ENCODE measurements around the gene INHBA. TPM values are rescaled to one million over a fixed set of nuclear protein-coding genes. Genes with fewer than 3 reads are reported as not detected.

INHBA gene
- total and polyA plus RNA-seq, 2 donors: 0.14 to 0.64 TPM

DNA sequence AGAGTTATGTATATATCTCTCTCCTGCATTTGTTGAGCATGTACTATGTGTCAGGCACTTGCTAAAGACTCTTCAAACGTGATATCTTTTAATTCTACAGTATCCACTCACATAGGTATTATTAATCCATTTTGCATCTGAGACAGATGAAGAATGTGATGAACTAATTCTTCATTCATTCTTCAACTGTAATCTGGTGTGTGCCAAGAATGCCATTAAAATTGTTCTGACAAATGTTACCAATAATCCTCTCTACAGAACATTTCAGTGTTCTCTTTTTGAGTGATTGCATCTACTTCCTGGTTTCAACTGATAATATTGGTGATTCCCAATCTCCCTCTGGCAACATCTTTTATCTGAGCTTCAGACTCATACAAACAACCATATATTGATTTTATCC, 18.0 kb upstream of the INHBA start:
- no peak for DNase-seq (ENCODE audit: low read depth in 6 of 9, low spot score in 9 of 9)
- H3K4me3 ChIP-seq (ENCODE audit: low read length in 2 of 2): no peak overlapping the region
- H3K27ac ChIP-seq (ENCODE audit: low read depth in 1 of 2, low read length in 1 of 2): no peak overlapping the region
- H3K27me3 ChIP-seq (ENCODE audit: control insufficient read depth in 2 of 2, insufficient read depth in 1 of 2, low read length in 1 of 2): no peaks in the 10 kb centered on the region
- no peaks in the 10 kb centered on the region for H3K36me3 ChIP-seq (ENCODE audit: control insufficient read depth in 2 of 2, insufficient read depth in 2 of 2, low read length in 1 of 2)
- no peaks in the 10 kb centered on the region for H3K9me3 ChIP-seq (ENCODE audit: control insufficient read depth in 2 of 2, insufficient read depth in 1 of 2, low read length in 1 of 2)
- WGBS: 91% methylated on average over 1 of the region's 1 CpG
- H3K4me1 ChIP-seq (ENCODE audit: control insufficient read depth in 2 of 2, insufficient read depth in 2 of 2, low read length in 2 of 2): no peaks in the 10 kb centered on the region

DNA sequence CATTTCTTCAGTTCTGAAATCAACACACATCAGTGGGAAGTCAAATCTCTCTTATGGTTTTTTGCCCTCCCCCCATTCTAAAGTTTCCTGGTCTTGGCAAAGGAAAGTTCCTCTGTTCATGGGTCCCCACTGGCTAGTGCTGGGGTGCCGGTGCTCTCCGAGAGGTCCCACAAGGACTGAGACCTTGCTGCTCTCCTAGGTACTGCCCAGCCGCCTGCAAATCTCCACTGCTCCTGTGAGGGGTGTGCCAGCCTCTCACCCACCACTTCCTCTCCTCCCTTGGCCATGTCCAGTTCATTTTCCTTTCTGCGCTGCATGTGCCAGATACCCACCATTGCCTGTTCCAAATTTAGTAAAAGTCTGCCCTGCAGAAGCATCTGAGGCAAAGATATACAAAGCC, 17.2 kb upstream of the INHBA start:
- no peak for DNase-seq (ENCODE audit: low read depth in 6 of 9, low spot score in 9 of 9)
- no peak overlapping the region for H3K27ac ChIP-seq (ENCODE audit: low read depth in 1 of 2, low read length in 1 of 2)
- no peaks in the 10 kb centered on the region for H3K4me1 ChIP-seq (ENCODE audit: control insufficient read depth in 2 of 2, insufficient read depth in 2 of 2, low read length in 2 of 2)
- no peaks in the 10 kb centered on the region for H3K27me3 ChIP-seq (ENCODE audit: control insufficient read depth in 2 of 2, insufficient read depth in 1 of 2, low read length in 1 of 2)
- no peaks in the 10 kb centered on the region for H3K36me3 ChIP-seq (ENCODE audit: control insufficient read depth in 2 of 2, insufficient read depth in 2 of 2, low read length in 1 of 2)
- H3K9me3 ChIP-seq (ENCODE audit: control insufficient read depth in 2 of 2, insufficient read depth in 1 of 2, low read length in 1 of 2): no peaks in the 10 kb centered on the region
- H3K4me3 ChIP-seq (ENCODE audit: low read length in 2 of 2): no peak overlapping the region
- 93% methylated on average over 4 of the region's 4 CpGs for WGBS

- DNase-seq (ENCODE audit: low read depth in 6 of 9, low spot score in 9 of 9): no peak
- H3K27me3 ChIP-seq (ENCODE audit: control insufficient read depth in 2 of 2, insufficient read depth in 1 of 2, low read length in 1 of 2): no peaks in the 10 kb centered on the region
- no peaks in the 10 kb centered on the region for H3K4me1 ChIP-seq (ENCODE audit: control insufficient read depth in 2 of 2, insufficient read depth in 2 of 2, low read length in 2 of 2)
- no peaks in the 10 kb centered on the region for H3K36me3 ChIP-seq (ENCODE audit: control insufficient read depth in 2 of 2, insufficient read depth in 2 of 2, low read length in 1 of 2)
- no peak overlapping the region for H3K27ac ChIP-seq (ENCODE audit: low read depth in 1 of 2, low read length in 1 of 2)
- no peaks in the 10 kb centered on the region for H3K9me3 ChIP-seq (ENCODE audit: control insufficient read depth in 2 of 2, insufficient read depth in 1 of 2, low read length in 1 of 2)
- H3K4me3 ChIP-seq (ENCODE audit: low read length in 2 of 2): no peak overlapping the region
- 95% methylated on average over 11 of the region's 11 CpGs for WGBS
These were observed 13.8 kb upstream of the INHBA start for GRCh38 chr7:41716691-41717090.

GRCh38 chr7:41715000-41715399, 12.1 kb upstream of the INHBA start:
- Histone ChIP-seq H3K4me3 (ENCODE audit: low read length in 2 of 2) (no peak overlapping the region), H3K4me1 (ENCODE audit: control insufficient read depth in 2 of 2, insufficient read depth in 2 of 2, low read length in 2 of 2) (no peaks in the 10 kb centered on the region), H3K27me3 (ENCODE audit: control insufficient read depth in 2 of 2, insufficient read depth in 1 of 2, low read length in 1 of 2) (no peaks in the 10 kb centered on the region), H3K9me3 (ENCODE audit: control insufficient read depth in 2 of 2, insufficient read depth in 1 of 2, low read length in 1 of 2) (no peaks in the 10 kb centered on the region), H3K36me3 (ENCODE audit: control insufficient read depth in 2 of 2, insufficient read depth in 2 of 2, low read length in 1 of 2) (no peaks in the 10 kb centered on the region), H3K27ac (ENCODE audit: low read depth in 1 of 2, low read length in 1 of 2) (no peak overlapping the region)
- DNase-seq (ENCODE audit: low read depth in 6 of 9, low spot score in 9 of 9): no peak
- WGBS: 96% methylated on average over 8 of the region's 8 CpGs

- WGBS: 76% methylated on average over 10 of the region's 10 CpGs
- peaks cover 0 to 1% of the 10 kb centered on the region in 2 donors for H3K27me3 ChIP-seq (ENCODE audit: control insufficient read depth in 2 of 2, insufficient read depth in 1 of 2, low read length in 1 of 2)
- no peaks in the 10 kb centered on the region for H3K4me1 ChIP-seq (ENCODE audit: control insufficient read depth in 2 of 2, insufficient read depth in 2 of 2, low read length in 2 of 2)
- H3K27ac ChIP-seq (ENCODE audit: low read depth in 1 of 2, low read length in 1 of 2): no peak overlapping the region
- no peaks in the 10 kb centered on the region for H3K9me3 ChIP-seq (ENCODE audit: control insufficient read depth in 2 of 2, insufficient read depth in 1 of 2, low read length in 1 of 2)
- no peaks in the 10 kb centered on the region for H3K36me3 ChIP-seq (ENCODE audit: control insufficient read depth in 2 of 2, insufficient read depth in 2 of 2, low read length in 1 of 2)
- no peak overlapping the region for H3K4me3 ChIP-seq (ENCODE audit: low read length in 2 of 2)
- DNase-seq (ENCODE audit: low read depth in 6 of 9, low spot score in 9 of 9): no peak
These were observed 8.6 kb upstream of the INHBA start for GRCh38 chr7:41711283-41712064.

DNA sequence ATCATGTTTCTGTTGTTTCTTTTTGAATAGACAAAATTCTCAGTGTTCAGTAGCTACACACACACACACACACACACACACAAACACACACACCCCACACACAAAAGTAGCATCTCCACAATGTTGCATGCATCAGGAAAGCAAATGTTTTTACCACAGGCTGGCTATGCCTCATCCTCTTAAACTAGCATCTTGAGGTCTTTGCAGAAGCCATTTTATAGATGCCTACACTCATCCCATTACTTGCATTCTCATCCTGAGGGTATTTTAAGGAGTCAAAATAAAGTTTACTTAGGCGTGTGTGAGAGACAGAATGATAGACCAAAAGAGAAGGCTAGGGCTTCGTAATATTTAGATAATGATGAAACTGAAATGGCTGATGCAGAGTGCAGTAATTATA, 7.9 kb upstream of the INHBA start:
- Histone ChIP-seq H3K27ac (ENCODE audit: low read depth in 1 of 2, low read length in 1 of 2) (no peak overlapping the region), H3K9me3 (ENCODE audit: control insufficient read depth in 2 of 2, insufficient read depth in 1 of 2, low read length in 1 of 2) (no peaks in the 10 kb centered on the region), H3K36me3 (ENCODE audit: control insufficient read depth in 2 of 2, insufficient read depth in 2 of 2, low read length in 1 of 2) (no peaks in the 10 kb centered on the region), H3K4me3 (ENCODE audit: low read length in 2 of 2) (no peak overlapping the region), H3K4me1 (ENCODE audit: control insufficient read depth in 2 of 2, insufficient read depth in 2 of 2, low read length in 2 of 2) (peaks cover 0 to 1% of the 10 kb centered on the region in 2 donors), H3K27me3 (ENCODE audit: control insufficient read depth in 2 of 2, insufficient read depth in 1 of 2, low read length in 1 of 2) (peaks cover 0 to 8% of the 10 kb centered on the region in 2 donors)
- WGBS: 93% methylated on average over 2 of the region's 2 CpGs
- no peak for DNase-seq (ENCODE audit: low read depth in 6 of 9, low spot score in 9 of 9)

- peaks cover 0 to 14% of the 10 kb centered on the region in 2 donors for H3K4me1 ChIP-seq (ENCODE audit: control insufficient read depth in 2 of 2, insufficient read depth in 2 of 2, low read length in 2 of 2)
- WGBS: 92% methylated on average over 4 of the region's 4 CpGs
- H3K36me3 ChIP-seq (ENCODE audit: control insufficient read depth in 2 of 2, insufficient read depth in 2 of 2, low read length in 1 of 2): no peaks in the 10 kb centered on the region
- H3K4me3 ChIP-seq (ENCODE audit: low read length in 2 of 2): no peak overlapping the region
- H3K9me3 ChIP-seq (ENCODE audit: control insufficient read depth in 2 of 2, insufficient read depth in 1 of 2, low read length in 1 of 2): no peaks in the 10 kb centered on the region
- no peak overlapping the region for H3K27ac ChIP-seq (ENCODE audit: low read depth in 1 of 2, low read length in 1 of 2)
- H3K27me3 ChIP-seq (ENCODE audit: control insufficient read depth in 2 of 2, insufficient read depth in 1 of 2, low read length in 1 of 2): peaks cover 0 to 20% of the 10 kb centered on the region in 2 donors
- DNase-seq (ENCODE audit: low read depth in 6 of 9, low spot score in 9 of 9): no peak
These were observed 6.7 kb upstream of the INHBA start for GRCh38 chr7:41709621-41710020.

GRCh38 chr7:41708581-41709358, 5.9 kb upstream of the INHBA start:
- Histone ChIP-seq H3K36me3 (ENCODE audit: control insufficient read depth in 2 of 2, insufficient read depth in 2 of 2, low read length in 1 of 2) (no peaks in the 10 kb centered on the region), H3K9me3 (ENCODE audit: control insufficient read depth in 2 of 2, insufficient read depth in 1 of 2, low read length in 1 of 2) (no peaks in the 10 kb centered on the region), H3K27ac (ENCODE audit: low read depth in 1 of 2, low read length in 1 of 2) (no peak overlapping the region), H3K27me3 (ENCODE audit: control insufficient read depth in 2 of 2, insufficient read depth in 1 of 2, low read length in 1 of 2) (peaks cover 0 to 20% of the 10 kb centered on the region in 2 donors), H3K4me3 (ENCODE audit: low read length in 2 of 2) (no peak overlapping the region), H3K4me1 (ENCODE audit: control insufficient read depth in 2 of 2, insufficient read depth in 2 of 2, low read length in 2 of 2) (peaks cover 0 to 14% of the 10 kb centered on the region in 2 donors)
- WGBS: 83% methylated on average over 8 of the region's 8 CpGs
- DNase-seq (ENCODE audit: low read depth in 6 of 9, low spot score in 9 of 9): no peak

DNA sequence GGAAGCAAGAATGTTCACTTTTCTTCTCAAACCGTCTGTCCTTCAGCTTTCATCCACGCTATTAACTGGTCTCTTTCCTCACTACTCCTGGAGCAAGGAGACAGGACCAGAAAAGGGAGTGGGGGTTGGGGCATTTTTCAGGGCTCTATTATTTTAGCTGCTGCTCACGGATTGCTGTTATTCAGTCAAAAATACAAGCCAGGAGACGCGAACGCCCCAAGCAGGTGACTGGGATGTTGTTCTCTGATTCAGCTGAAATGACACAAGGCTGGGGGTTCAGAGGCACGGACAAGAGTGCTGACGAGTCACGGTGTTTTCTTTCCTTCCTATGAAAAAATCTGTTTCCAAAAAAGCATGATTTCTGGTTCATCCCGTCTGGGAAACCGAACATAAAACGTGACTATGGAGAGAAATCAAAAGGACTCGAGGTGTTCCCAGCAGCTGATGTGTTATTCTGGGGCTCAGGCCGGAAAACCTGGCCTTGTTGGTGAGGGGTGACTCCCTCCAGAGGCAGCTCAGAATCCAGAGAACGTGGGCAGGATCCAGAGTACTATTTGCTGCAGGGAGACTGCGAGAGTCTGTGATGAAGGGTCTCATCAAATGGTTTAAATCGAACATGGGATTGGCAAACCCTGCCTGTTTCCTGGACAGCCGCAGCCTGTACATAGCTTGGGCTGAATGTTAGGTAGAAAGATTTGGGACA, 3.5 kb upstream of the INHBA start:
- H3K4me1 ChIP-seq (ENCODE audit: control insufficient read depth in 2 of 2, insufficient read depth in 2 of 2, low read length in 2 of 2): peaks cover 0 to 14% of the 10 kb centered on the region in 2 donors
- H3K27ac ChIP-seq (ENCODE audit: low read depth in 1 of 2, low read length in 1 of 2): no peak overlapping the region
- H3K9me3 ChIP-seq (ENCODE audit: control insufficient read depth in 2 of 2, insufficient read depth in 1 of 2, low read length in 1 of 2): no peaks in the 10 kb centered on the region
- DNase-seq (ENCODE audit: low read depth in 6 of 9, low spot score in 9 of 9): no peak
- no peak overlapping the region for H3K4me3 ChIP-seq (ENCODE audit: low read length in 2 of 2)
- 95% methylated on average over 18 of the region's 18 CpGs for WGBS
- no peaks in the 10 kb centered on the region for H3K36me3 ChIP-seq (ENCODE audit: control insufficient read depth in 2 of 2, insufficient read depth in 2 of 2, low read length in 1 of 2)
- peaks cover 0 to 24% of the 10 kb centered on the region in 2 donors for H3K27me3 ChIP-seq (ENCODE audit: control insufficient read depth in 2 of 2, insufficient read depth in 1 of 2, low read length in 1 of 2)
